ENCODE data around the gene SLC50A1. TPM values are rescaled to one million over a fixed set of nuclear protein-coding genes. Genes with fewer than 3 reads are reported as not detected.
A peak's percentile ranks its signal among the peaks of the same experiment; 100 is the strongest.
"Not testable (repeated sequence)": the region's sequence is repeated elsewhere in the genome, so short reads cannot be mapped to it uniquely, and the experiment has no call there.

The SLC50A1 gene
- total RNA-seq, 1 experiment from 2014 or later = 56.5 TPM

DNA sequence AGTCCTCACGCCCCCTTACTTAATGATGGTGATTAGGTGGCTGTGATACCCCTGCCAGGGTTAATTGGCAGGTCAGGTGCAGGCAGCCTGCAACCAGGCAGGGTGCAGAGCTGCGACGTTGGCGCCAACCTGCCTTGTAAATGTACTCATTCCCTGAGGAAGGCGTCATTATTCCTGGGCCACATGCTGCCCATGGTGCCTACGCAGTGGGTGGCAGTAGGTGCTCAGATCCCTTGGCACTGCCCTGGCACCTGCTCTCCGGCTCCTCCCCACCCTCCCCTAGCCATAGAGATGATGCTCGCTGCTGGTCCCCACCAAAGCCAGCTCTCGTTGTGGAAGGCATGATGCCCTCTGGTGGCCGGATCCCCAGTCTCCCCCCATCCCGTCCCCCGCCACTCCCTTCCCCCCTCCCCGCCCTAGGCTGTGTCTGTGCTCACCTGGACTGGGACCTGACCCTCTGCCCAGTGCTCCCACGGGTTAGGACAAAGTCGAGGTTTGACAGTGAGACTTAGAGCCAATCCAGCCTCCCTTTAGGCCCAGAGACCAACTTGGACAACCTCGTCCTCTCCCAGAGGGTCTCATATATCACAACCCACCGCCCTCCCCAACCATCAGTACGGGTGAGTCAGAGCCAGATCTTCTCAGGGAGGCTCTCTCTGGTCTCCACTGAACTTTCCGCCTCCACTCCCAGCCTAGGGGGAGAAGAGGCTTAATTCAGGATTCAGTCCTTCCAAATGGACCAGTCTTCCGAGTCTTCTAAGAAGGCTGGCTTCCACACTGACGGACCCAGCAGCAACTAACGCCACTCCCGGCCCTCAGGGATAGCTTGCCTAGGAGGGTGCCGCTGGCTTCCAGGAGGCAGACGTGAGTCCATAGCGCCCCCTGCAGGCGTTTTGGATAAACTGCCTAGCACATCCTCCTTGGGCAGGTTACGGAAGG lies 31.8 kb downstream of the SLC50A1 start:
- Histone ChIP-seq H3K4me1 (ENCODE audit: low read length) (peaks cover 22% of the 10 kb centered on the region), H3K27me3 (ENCODE audit: low read length) (no peaks in the 10 kb centered on the region), H4K20me1 (ENCODE audit: insufficient read depth, low read depth, low read length) (no peaks in the 10 kb centered on the region), H3K27ac (ENCODE audit: low read length) (no peak overlapping the region), H3K4me3 (ENCODE audit: low read length) (peak overlapping the region; percentile 63), H3K9ac (ENCODE audit: low read length) (peak overlapping the region; percentile 64), H3K9me3 (ENCODE audit: low read length) (no peaks in the 10 kb centered on the region), H3K9me2 (replicated peaks; ENCODE audit: insufficient read depth, low read length) (no peaks in the 10 kb centered on the region), H3K36me3 (ENCODE audit: insufficient read depth, low read length) (peaks cover 9% of the 10 kb centered on the region; the same call in 1 of the 2 replicates), H3K79me2 (ENCODE audit: low read length) (peaks cover 12% of the 10 kb centered on the region), H3K4me2 (ENCODE audit: low read depth, low read length, poor library complexity, severe bottlenecking) (peak overlapping the region; percentile 73), H2AFZ (ENCODE audit: low read length) (peak overlapping the region; percentile 77; the same call in 1 of the 2 replicates)
- peak; percentile 96 for DNase-seq

DNA sequence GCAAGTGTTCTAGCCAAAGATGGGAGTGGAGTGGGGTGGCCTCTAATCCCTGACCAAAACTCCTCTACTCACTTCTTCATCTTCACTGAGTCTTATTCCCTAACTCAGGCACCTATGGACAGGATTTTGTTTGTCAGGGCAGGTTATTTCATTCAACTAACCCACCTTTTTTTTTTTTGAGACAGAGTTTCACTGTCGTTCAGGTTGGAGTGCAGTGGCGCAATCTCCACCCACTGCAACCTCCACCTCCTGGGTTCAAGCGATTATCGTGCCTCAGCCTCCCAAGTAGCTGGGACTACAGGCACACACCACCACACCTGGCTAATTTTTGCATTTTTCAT lies 32.4 kb downstream of the SLC50A1 start:
- not testable (repeated sequence) for H3K4me3 ChIP-seq (ENCODE audit: low read length); H3K9me3 ChIP-seq (ENCODE audit: low read length); H3K27me3 ChIP-seq (ENCODE audit: low read length); H4K20me1 ChIP-seq (ENCODE audit: insufficient read depth, low read depth, low read length); H3K27ac ChIP-seq (ENCODE audit: low read length); H3K9me2 ChIP-seq (replicated peaks; ENCODE audit: insufficient read depth, low read length); DNase-seq; H3K36me3 ChIP-seq (ENCODE audit: insufficient read depth, low read length); H3K9ac ChIP-seq (ENCODE audit: low read length); H2AFZ ChIP-seq (ENCODE audit: low read length)
- peaks cover 22% of the 10 kb centered on the region for H3K4me1 ChIP-seq (ENCODE audit: low read length)
- peak overlapping the region; percentile 73 for H3K4me2 ChIP-seq (ENCODE audit: low read depth, low read length, poor library complexity, severe bottlenecking)
- peaks cover 18% of the 10 kb centered on the region for H3K79me2 ChIP-seq (ENCODE audit: low read length)

- H3K4me1 ChIP-seq (ENCODE audit: low read length) = peaks cover 27% of the 10 kb centered on the region
Measured at GRCh38 chr1:155168456-155169210, 33.0 kb downstream of the SLC50A1 start.

GRCh38 chr1:155169541-155169940 lies 33.9 kb downstream of the SLC50A1 start:
- no peaks in the 10 kb centered on the region for H3K9me3 ChIP-seq (ENCODE audit: low read length)
- peaks cover 9% of the 10 kb centered on the region; the same call in 1 of the 2 replicates for H3K36me3 ChIP-seq (ENCODE audit: insufficient read depth, low read length)
- H3K9me2 ChIP-seq (replicated peaks; ENCODE audit: insufficient read depth, low read length) = no peaks in the 10 kb centered on the region
- peaks cover 33% of the 10 kb centered on the region for H3K4me1 ChIP-seq (ENCODE audit: low read length)
- H3K79me2 ChIP-seq (ENCODE audit: low read length) = peaks cover 24% of the 10 kb centered on the region
- H3K27me3 ChIP-seq (ENCODE audit: low read length) = no peaks in the 10 kb centered on the region
- no peak overlapping the region for H3K9ac ChIP-seq (ENCODE audit: low read length)
- no peak overlapping the region for H3K4me2 ChIP-seq (ENCODE audit: low read depth, low read length, poor library complexity, severe bottlenecking)
- H3K27ac ChIP-seq (ENCODE audit: low read length) = no peak overlapping the region
- H4K20me1 ChIP-seq (ENCODE audit: insufficient read depth, low read depth, low read length) = no peaks in the 10 kb centered on the region
- H3K4me3 ChIP-seq (ENCODE audit: low read length) = no peak overlapping the region
- H2AFZ ChIP-seq (ENCODE audit: low read length) = no peak overlapping the region
- DNase-seq = peak; percentile 41

More at GRCh38 chr1:155168456-155169210, 33.0 kb downstream of the SLC50A1 start:
- Histone ChIP-seq H3K4me3 (ENCODE audit: low read length) (no peak overlapping the region), H3K4me2 (ENCODE audit: low read depth, low read length, poor library complexity, severe bottlenecking) (no peak overlapping the region), H2AFZ (ENCODE audit: low read length) (no peak overlapping the region), H3K79me2 (ENCODE audit: low read length) (peaks cover 18% of the 10 kb centered on the region), H3K27me3 (ENCODE audit: low read length) (no peaks in the 10 kb centered on the region), H4K20me1 (ENCODE audit: insufficient read depth, low read depth, low read length) (no peaks in the 10 kb centered on the region), H3K9ac (ENCODE audit: low read length) (no peak overlapping the region), H3K27ac (ENCODE audit: low read length) (no peak overlapping the region), H3K9me2 (replicated peaks; ENCODE audit: insufficient read depth, low read length) (no peaks in the 10 kb centered on the region), H3K36me3 (ENCODE audit: insufficient read depth, low read length) (peaks cover 9% of the 10 kb centered on the region; the same call in 1 of the 2 replicates), H3K9me3 (ENCODE audit: low read length) (no peaks in the 10 kb centered on the region)
- peak; percentile 40 for DNase-seq

DNA sequence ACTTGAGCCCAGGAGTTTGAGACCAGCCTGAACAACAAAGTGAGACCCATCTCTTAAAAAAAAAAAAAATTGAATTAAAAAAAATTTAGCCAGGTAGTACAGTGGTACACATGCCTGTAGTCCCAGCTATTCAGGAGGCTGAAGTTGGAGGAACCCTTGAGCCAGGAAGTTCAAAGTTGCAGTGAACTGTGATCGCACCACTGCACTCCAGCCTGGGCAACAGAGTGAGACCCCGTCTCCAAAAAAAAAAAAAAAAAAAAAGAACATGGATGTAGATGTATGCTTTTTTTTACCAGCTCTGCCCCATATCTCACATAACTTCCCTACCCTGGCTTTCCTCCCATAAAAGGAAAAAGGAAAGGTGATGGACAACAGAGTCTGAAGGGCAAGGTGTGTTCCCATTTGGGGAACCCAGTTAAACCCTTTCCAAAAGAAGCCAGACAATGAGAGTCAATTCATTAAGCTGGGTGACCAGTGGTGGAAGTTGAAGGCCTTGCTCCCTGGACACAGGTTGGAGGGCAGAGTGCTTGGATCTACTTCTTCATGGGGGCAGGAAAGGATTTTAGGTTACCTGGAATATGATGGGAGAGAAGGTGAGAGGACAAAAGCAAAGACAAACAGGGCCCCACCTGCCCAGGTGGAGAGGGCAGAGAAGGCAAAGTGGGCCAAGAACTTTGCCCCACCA lies 34.6 kb downstream of the SLC50A1 start:
- Histone ChIP-seq H3K4me3 (ENCODE audit: low read length) (no peak overlapping the region), H2AFZ (ENCODE audit: low read length) (no peak overlapping the region), H3K9me2 (replicated peaks; ENCODE audit: insufficient read depth, low read length) (no peaks in the 10 kb centered on the region), H3K36me3 (ENCODE audit: insufficient read depth, low read length) (peaks cover 9% of the 10 kb centered on the region; the same call in 1 of the 2 replicates), H3K27ac (ENCODE audit: low read length) (no peak overlapping the region), H4K20me1 (ENCODE audit: insufficient read depth, low read depth, low read length) (no peaks in the 10 kb centered on the region), H3K79me2 (ENCODE audit: low read length) (peaks cover 24% of the 10 kb centered on the region), H3K4me2 (ENCODE audit: low read depth, low read length, poor library complexity, severe bottlenecking) (no peak overlapping the region), H3K27me3 (ENCODE audit: low read length) (no peaks in the 10 kb centered on the region), H3K4me1 (ENCODE audit: low read length) (peaks cover 40% of the 10 kb centered on the region), H3K9ac (ENCODE audit: low read length) (no peak overlapping the region), H3K9me3 (ENCODE audit: low read length) (no peaks in the 10 kb centered on the region)
- DNase-seq = peak; percentile 36

- no peaks in the 10 kb centered on the region for H4K20me1 ChIP-seq (ENCODE audit: insufficient read depth, low read depth, low read length)
- no peak overlapping the region for H3K4me2 ChIP-seq (ENCODE audit: low read depth, low read length, poor library complexity, severe bottlenecking)
- H3K79me2 ChIP-seq (ENCODE audit: low read length) = peaks cover 24% of the 10 kb centered on the region
- DNase-seq = no peak
- H3K9ac ChIP-seq (ENCODE audit: low read length) = no peak overlapping the region
- H3K4me3 ChIP-seq (ENCODE audit: low read length) = no peak overlapping the region
- H3K27me3 ChIP-seq (ENCODE audit: low read length) = no peaks in the 10 kb centered on the region
- no peak overlapping the region for H3K27ac ChIP-seq (ENCODE audit: low read length)
- H3K9me3 ChIP-seq (ENCODE audit: low read length) = no peaks in the 10 kb centered on the region
- H2AFZ ChIP-seq (ENCODE audit: low read length) = no peak overlapping the region
- H3K4me1 ChIP-seq (ENCODE audit: low read length) = peaks cover 46% of the 10 kb centered on the region
- no peaks in the 10 kb centered on the region for H3K9me2 ChIP-seq (replicated peaks; ENCODE audit: insufficient read depth, low read length)
- peaks cover 9% of the 10 kb centered on the region; the same call in 1 of the 2 replicates for H3K36me3 ChIP-seq (ENCODE audit: insufficient read depth, low read length)
Measured at GRCh38 chr1:155170806-155171205, 35.2 kb downstream of the SLC50A1 start.

- Histone ChIP-seq H3K4me3 (ENCODE audit: low read length) (peak overlapping the region; percentile 77), H3K9ac (ENCODE audit: low read length) (peak overlapping the region; percentile 95), H3K27ac (ENCODE audit: low read length) (peak overlapping the region; percentile 85), H3K9me3 (ENCODE audit: low read length) (no peaks in the 10 kb centered on the region), H3K79me2 (ENCODE audit: low read length) (peaks cover 24% of the 10 kb centered on the region), H4K20me1 (ENCODE audit: insufficient read depth, low read depth, low read length) (no peaks in the 10 kb centered on the region), H3K9me2 (replicated peaks; ENCODE audit: insufficient read depth, low read length) (no peaks in the 10 kb centered on the region), H3K4me2 (ENCODE audit: low read depth, low read length, poor library complexity, severe bottlenecking) (peak overlapping the region; percentile 97), H3K27me3 (ENCODE audit: low read length) (no peaks in the 10 kb centered on the region), H2AFZ (ENCODE audit: low read length) (no peak overlapping the region), H3K36me3 (ENCODE audit: insufficient read depth, low read length) (peaks cover 12% of the 10 kb centered on the region; the same call in 1 of the 2 replicates), H3K4me1 (ENCODE audit: low read length) (peaks cover 54% of the 10 kb centered on the region)
- DNase-seq = peak; percentile 41
Measured at GRCh38 chr1:155171836-155172731, 36.4 kb downstream of the SLC50A1 start.

Data from Karpas-422 (cell line).